Measurements from ENCODE around the gene ATP13A3. TPM values are rescaled to one million over a fixed set of nuclear protein-coding genes. Genes with fewer than 3 reads are reported as not detected.
"Not testable (repeated sequence)": the region's sequence is repeated elsewhere in the genome, so short reads cannot be mapped to it uniquely, and the experiment has no call there.

ATP13A3 gene
- polyA plus RNA-seq, 1 donor from 2014 or later, result 4.2 TPM

DNA sequence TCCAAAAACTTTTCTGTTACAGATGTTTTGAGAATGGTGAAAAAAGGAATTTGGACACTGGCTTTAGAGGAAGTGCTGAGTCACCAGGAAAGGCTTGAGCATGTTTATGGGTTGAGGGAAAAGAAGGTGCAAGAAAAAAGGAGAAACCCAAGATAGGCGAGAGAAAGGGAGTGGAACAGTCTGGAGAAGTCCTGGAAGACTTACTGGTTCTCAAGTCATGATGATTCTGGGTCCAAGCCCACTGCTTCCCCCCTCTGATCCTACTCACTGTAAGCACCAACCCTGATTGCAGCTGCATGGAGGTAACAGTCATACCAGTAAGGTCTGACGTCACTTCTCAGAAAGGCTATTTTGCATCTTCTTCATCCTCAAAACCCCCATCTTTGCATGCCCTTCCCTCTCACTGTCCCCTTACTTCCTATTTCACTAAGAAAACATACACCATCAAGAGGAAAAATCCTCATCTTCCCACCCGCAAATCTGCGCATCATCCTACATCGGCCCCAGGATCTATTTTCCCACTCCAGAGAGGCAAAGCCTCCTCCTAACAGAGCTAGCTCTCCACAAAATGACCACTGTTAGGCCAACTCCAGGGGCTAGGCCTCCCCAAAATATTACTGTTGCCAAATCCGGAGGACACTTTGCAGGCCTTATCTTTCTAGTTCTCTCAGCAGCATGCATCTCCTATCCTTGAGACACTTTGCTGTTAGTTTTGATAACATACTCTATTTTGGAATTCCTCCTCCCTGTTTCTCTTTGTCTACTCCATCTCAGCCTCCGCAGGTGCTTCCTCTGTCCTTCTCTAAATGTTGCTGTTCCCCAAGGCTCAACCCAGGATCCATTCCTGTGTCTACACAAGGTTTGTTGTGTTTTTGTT lies 3.2 kb upstream of the ATP13A3 start:
- Mint-ChIP-seq H3K27ac (peak overlapping the region; percentile 22 to 92 (median 65)), H3K36me3 (peaks cover 2% of the 10 kb centered on the region), H3K27me3 (no peaks in the 10 kb centered on the region), H3K4me3 (peak overlapping the region; percentile 26 to 63 (median 58)), H3K9me3 (peaks cover 0 to 1% (median 0%) of the 10 kb centered on the region in 3 donors), H3K4me1 (peaks cover 28 to 43% (median 33%) of the 10 kb centered on the region in 3 donors)

DNA sequence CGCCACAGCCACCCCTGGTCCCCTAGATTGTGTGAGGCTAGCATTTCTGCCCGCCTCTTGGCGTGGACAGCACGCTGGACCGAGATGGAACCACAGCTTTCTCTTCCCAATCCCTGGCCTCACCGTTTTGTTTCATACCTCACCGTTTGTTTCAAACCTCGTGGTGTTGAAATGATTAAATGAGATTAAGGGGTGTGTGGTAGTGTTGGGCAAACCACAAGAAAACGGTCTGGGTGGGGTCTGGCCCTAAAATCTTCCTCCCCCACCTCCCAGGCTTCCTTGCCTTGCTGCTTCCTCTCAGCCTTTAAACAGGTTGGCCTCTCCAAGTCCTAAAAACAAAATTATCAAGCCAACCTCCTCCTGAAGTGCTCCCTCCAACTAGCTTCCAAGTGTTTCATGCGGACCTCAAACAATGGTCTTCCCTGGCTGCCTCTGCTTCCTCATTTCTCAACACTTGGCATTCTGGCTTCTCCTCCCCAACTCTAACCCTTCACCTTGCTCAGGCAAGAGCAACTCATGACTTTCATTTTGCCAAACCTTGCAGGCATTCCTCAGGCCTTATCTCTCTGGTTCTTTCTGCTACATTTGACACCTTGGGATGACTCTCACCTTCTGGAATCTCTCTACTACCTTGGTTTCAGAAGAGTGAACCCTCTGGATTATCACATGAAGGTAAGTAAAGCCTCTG lies 1.4 kb upstream of the ATP13A3 start:
- H3K4me3 Mint-ChIP-seq, result peak overlapping the region; percentile 90 to 98 (median 96)
- peaks cover 0 to 1% (median 0%) of the 10 kb centered on the region in 3 donors for H3K9me3 Mint-ChIP-seq
- peaks cover 32 to 43% (median 34%) of the 10 kb centered on the region in 3 donors for H3K4me1 Mint-ChIP-seq
- peak overlapping the region; percentile 22 to 76 (median 54) for H3K27ac Mint-ChIP-seq
- no peaks in the 10 kb centered on the region for H3K27me3 Mint-ChIP-seq
- H3K36me3 Mint-ChIP-seq, result peaks cover 2% of the 10 kb centered on the region

DNA sequence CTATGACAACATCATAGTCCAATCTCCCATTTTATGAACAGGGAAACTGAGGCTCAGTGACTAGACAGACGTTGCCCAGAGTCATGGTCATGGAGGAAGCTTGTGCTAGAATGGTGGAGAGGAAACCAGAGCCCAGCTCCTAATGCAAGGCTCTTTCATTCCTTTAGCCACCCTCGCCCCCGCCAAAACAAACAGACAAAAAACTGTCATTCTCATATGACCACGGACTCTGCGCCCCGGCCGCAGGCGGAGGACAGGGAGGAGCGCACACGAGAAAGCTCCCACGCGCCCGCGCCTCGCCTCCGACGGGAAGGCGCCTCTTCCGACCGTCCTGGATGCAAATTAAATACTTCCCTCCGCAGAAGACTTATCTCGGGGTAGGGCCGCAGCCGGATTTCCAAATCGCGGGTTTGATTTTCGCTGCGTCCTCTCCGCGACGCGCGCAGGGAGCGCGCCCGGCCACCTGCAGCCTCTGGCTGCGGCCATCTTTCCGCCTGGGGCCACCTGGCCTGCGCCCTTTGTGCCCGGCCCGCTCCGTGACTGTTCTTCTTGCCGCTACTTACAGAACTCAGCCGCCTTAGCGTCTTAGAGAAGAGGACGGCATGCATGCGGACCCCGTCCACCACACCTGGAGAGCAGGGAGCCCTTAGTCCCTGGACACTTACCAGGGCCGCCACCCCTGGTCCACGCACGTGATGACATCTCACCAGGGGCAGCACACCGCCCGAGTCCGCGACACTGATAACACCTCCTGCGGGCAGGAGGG lies 670 bp upstream of the ATP13A3 start:
- Mint-ChIP-seq H3K4me1 (peaks cover 32 to 43% (median 34%) of the 10 kb centered on the region in 3 donors), H3K4me3 (peak overlapping the region; percentile 90 to 98 (median 96)), H3K27me3 (no peaks in the 10 kb centered on the region), H3K36me3 (peaks cover 2% of the 10 kb centered on the region), H3K9me3 (peaks cover 0 to 1% (median 0%) of the 10 kb centered on the region in 3 donors), H3K27ac (peak overlapping the region; percentile 22 to 94 (median 92))

DNA sequence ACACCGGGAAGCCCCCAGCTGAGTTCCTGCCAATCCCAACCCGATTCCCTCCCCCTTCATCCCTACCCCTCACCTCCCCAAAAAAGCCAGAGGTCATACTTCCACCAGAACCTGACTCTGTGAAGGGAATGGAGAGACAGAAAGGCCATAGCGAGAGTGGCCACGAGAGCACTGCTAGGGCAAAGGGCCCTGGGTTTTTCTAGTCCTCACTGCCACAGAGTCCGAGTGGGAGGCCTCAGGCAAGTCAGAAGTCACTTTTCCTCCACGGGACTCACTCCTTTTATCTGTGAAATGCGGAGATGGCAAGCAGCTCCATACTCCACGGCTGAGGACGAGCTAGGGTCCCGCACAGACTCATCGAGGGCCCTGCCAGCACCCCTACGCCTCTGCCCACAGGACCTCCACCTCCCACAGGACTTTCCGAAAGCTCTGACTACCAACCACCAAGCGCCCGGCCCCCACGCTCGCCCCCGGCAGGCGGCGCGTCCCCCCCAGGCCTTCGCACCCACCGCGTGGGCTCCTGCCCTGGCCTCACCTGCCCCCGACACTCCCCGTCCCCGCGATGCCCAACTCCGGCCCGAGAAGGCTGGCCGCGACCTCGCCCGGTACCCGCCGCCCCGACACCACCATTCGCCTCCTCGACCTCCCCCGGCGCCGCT lies 792 bp downstream of the ATP13A3 start:
- Mint-ChIP-seq H3K27ac (peak overlapping the region; percentile 78 to 99 (median 87)), H3K27me3 (no peaks in the 10 kb centered on the region), H3K4me3 (peak overlapping the region; percentile 82 to 96 (median 92)), H3K4me1 (peaks cover 25 to 36% (median 32%) of the 10 kb centered on the region in 3 donors), H3K9me3 (no peaks in the 10 kb centered on the region), H3K36me3 (peaks cover 2% of the 10 kb centered on the region)

DNA sequence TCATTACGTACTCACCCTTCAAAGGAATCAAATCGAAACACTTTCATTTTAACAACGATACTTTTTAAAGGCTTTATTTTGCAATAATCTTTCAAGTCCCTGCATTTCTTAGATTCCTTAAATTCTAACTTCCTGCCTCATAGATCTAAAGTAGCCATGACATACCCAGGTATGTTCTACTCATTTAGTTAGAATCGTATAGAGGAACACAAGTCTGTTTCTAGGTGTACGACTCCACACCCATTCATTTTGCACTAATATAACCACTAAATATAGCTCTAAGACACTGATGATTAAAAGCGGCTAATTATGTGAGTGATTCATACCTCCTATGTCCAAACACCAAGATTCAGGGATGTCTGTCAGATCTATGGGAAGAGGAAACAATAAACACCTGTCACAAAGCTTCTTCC lies 1.3 kb downstream of the ATP13A3 start:
- Mint-ChIP-seq H3K9me3 (no peaks in the 10 kb centered on the region), H3K4me3 (peak overlapping the region; percentile 82 to 96 (median 92)), H3K27me3 (no peaks in the 10 kb centered on the region), H3K27ac (peak overlapping the region; percentile 78 to 99 (median 87)), H3K4me1 (peaks cover 26 to 35% (median 32%) of the 10 kb centered on the region in 3 donors), H3K36me3 (peaks cover 2% of the 10 kb centered on the region)

DNA sequence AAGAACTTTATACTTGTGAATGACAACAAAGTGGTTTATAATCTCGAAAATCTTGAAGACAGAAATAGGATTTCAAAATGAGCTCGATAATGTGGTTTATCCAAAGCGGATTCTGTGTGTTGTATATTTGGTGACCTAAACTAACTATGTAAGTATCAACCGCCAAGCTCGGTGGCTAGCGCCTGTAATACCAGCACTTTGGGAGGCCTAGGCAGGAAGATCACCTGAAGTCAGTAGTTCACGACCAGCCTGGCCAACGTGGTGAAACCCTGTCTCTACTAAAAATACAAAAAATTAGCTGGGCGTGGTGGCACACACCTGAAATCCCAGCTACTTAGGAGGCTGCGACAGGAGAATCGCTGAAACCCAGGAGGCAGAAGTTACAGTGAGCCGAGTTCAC lies 2.2 kb downstream of the ATP13A3 start:
- Mint-ChIP-seq H3K9me3 (no peaks in the 10 kb centered on the region), H3K27ac (peak overlapping the region in 1 of 3 donors; percentile 78), H3K4me1 (peaks cover 20 to 29% (median 26%) of the 10 kb centered on the region in 3 donors), H3K4me3 (peak overlapping the region in 2 of 4 donors; percentile 43 to 82), H3K36me3 (peaks cover 2% of the 10 kb centered on the region), H3K27me3 (no peaks in the 10 kb centered on the region)

DNA sequence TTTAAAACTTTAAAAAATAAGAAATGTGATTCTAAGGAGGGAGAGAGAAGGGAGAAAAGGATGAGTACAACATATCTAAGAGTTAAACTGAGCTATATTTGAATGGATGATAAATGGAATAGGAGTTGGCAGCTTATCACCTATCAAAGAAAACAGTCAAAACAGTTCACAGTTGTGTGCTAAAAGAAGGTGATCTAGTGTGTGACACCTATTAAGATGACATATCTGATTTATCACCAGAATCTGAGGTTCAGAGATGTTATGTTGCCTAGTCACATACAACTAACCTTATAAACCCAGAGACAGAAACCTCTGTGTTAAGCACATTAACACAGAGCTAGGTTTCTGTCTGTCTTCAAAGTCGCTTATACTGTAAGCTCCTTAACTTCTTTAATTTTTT lies 3.0 kb downstream of the ATP13A3 start:
- Mint-ChIP-seq H3K36me3 (peaks cover 3% of the 10 kb centered on the region), H3K4me1 (peaks cover 17 to 26% (median 24%) of the 10 kb centered on the region in 3 donors), H3K4me3 (no peak overlapping the region), H3K27me3 (no peaks in the 10 kb centered on the region), H3K27ac (no peak overlapping the region), H3K9me3 (no peaks in the 10 kb centered on the region)

DNA sequence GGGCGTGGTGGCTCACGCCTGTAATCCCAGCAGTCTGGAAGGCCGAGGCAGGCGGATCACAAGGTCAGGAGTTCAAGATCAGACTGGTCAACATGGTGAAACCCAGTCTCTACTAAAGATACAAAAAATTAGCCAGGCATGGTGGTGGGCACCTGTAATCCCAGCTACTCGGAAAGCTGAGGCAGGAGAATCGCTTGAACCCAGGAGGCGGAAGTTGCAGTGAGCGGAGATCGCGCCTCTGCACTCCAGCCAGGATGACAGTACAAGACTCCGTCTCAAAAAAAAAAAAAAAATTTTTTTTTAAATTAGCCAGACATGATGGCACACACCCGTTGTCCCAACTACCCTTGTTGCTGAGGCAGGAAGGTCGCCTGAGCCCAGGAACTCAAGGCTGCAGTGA lies 4.0 kb downstream of the ATP13A3 start:
- H3K27ac Mint-ChIP-seq, H3K36me3 Mint-ChIP-seq, H3K9me3 Mint-ChIP-seq, H3K27me3 Mint-ChIP-seq, H3K4me3 Mint-ChIP-seq: not testable (repeated sequence)
- H3K4me1 Mint-ChIP-seq, result peaks cover 10 to 18% (median 14%) of the 10 kb centered on the region in 3 donors

DNA sequence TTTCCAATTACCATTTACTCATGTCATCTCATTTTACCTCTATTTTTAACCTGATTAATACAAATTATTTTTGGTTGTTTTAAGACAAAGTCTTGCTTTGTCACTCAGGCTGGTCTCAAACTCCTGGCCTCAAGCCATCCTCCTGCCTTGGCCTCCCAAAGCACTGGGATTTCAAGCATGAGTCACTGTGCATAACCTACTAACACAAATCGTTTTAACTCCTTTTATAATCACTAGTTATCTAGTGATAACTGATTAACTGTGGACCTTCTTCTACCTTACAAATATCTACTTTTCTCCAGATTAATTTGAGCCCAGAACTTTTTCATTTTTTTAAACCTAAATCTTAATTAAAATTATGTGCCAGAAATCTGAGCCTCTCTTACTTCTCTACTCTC lies 4.6 kb downstream of the ATP13A3 start:
- Mint-ChIP-seq H3K4me3 (no peak overlapping the region), H3K27ac (no peak overlapping the region), H3K4me1 (peaks cover 8 to 18% (median 10%) of the 10 kb centered on the region in 3 donors), H3K27me3 (no peaks in the 10 kb centered on the region), H3K9me3 (no peaks in the 10 kb centered on the region), H3K36me3 (peaks cover 2% of the 10 kb centered on the region)

DNA sequence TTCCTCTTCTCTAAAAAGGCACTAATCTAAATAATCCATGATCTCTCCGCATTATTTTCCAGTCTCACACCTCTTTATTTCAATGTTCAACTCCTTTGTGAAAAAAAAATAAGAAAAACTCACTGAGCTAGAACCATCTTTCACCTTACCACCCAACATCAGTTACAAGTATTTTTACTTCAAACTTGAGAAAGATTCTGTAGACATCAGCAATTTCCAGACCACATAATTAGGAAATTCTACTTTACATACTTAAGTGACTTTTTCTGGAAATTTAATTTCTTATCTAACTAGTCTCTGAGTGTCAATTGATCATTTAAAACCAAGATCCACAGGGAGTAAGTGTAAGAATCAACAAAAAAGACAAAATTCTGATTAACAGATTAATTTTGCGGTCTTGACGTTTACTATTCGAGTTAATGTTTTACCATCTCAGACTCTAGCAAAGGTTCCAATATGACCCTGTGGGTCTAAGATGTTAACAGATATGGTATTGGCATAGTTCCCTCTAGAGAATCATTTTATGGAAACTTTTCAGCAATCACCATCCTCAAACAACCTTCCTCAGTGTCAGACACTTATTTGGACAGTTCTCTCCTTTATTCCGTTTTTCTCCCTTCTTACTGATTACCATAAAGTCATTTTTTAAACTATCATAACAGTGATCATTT lies 5.1 kb downstream of the ATP13A3 start:
- Mint-ChIP-seq H3K27ac (no peak overlapping the region), H3K9me3 (no peaks in the 10 kb centered on the region), H3K27me3 (no peaks in the 10 kb centered on the region), H3K36me3 (peaks cover 2% of the 10 kb centered on the region), H3K4me1 (peaks cover 8 to 18% (median 8%) of the 10 kb centered on the region in 3 donors), H3K4me3 (no peak overlapping the region)

DNA sequence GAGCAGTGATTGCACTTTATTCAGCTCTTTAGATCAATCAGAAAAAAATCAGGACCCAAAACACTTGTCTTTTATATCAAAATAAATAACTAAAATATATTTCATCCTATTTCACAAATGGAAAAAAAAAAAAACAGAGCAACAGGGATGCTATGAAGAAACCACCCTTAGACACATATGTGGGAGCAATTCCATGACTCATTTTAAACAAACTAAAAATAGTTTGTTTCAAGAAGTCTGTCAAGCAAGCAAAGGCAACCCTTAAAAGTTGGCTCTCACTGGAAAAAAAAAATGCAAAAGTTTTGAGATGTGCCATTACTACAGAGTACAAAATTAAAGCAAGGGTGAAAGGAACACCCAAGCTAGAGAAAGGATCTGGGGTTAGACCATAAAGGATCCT lies 5.7 kb downstream of the ATP13A3 start:
- H3K9me3 Mint-ChIP-seq, result no peaks in the 10 kb centered on the region
- no peak overlapping the region for H3K27ac Mint-ChIP-seq
- peaks cover 2% of the 10 kb centered on the region for H3K36me3 Mint-ChIP-seq
- peaks cover 8 to 18% (median 8%) of the 10 kb centered on the region in 3 donors for H3K4me1 Mint-ChIP-seq
- H3K27me3 Mint-ChIP-seq, result no peaks in the 10 kb centered on the region
- H3K4me3 Mint-ChIP-seq, result no peak overlapping the region

DNA sequence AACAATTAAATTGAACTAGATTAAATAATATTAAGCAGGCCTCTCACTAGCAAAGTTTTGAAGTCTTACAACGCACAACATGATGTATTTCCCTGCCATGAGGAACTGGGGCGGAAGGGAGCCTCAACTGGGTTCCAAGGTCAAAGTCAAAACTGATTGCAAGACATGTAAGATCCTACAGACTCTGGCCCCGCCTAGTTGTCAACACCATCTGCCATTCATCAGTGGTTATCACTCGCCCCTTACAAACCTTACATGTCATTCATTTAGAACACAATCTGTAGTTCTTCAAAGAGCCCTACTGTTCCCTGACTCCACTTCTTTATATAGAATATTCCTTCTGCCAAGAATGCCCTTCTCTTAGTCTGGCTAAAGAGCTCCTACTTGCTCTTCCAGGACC lies 10.0 kb downstream of the ATP13A3 start:
- peaks cover 10 to 18% (median 11%) of the 10 kb centered on the region in 3 donors for H3K4me1 Mint-ChIP-seq

DNA sequence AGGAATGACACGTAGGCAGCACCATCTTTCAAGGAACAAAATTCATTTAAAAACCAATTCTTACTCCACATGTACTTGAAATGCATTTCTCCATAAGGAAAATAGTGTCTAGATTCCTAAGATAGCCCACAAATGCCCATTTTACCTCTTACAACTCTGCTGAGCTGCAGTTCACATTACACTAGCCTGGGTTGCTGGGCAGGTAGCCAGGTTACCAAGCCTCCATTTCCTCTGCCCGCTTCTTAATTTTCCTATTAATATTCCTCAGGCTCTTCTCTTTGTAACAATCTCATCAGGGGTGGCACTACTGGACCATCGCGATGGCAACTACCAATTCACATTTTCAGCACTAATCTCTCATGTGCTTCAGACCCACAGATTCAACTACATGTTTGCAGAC lies 10.8 kb downstream of the ATP13A3 start:
- no peaks in the 10 kb centered on the region for H3K9me3 Mint-ChIP-seq
- H3K27ac Mint-ChIP-seq, result no peak overlapping the region

More for the DNA sequence above, 10.0 kb downstream of the ATP13A3 start:
- no peak overlapping the region for H3K27ac Mint-ChIP-seq
- no peaks in the 10 kb centered on the region for H3K27me3 Mint-ChIP-seq
- H3K9me3 Mint-ChIP-seq, result no peaks in the 10 kb centered on the region
- H3K4me3 Mint-ChIP-seq, result no peak overlapping the region
- H3K36me3 Mint-ChIP-seq, result peaks cover 2% of the 10 kb centered on the region

More for the DNA sequence above, 10.8 kb downstream of the ATP13A3 start:
- Mint-ChIP-seq H3K36me3 (peaks cover 2% of the 10 kb centered on the region), H3K4me1 (peaks cover 10 to 18% (median 11%) of the 10 kb centered on the region in 3 donors), H3K27me3 (no peaks in the 10 kb centered on the region), H3K4me3 (no peak overlapping the region)

All from IgD-negative memory B cell (primary cell).